SK-N-SH (cell line): ENCODE data around the gene UBE3D. TPM values are rescaled to one million over a fixed set of nuclear protein-coding genes. Genes with fewer than 3 reads are reported as not detected.

ENCODE experiments used
- CTCF ChIA-PET: fragments of 300-600, 350-600 bp; formaldehyde crosslinking; extraction: SDS; loops from one replicate; lab custom pipeline; 2021; lab: Yijun Ruan, JAX
- POLR2A ChIA-PET: fragments of 350-600 bp; sonication (Branson Sonifier 250); formaldehyde crosslinking; extraction: SDS; loops from one replicate; lab custom pipeline; 2020; ENCODE audit warnings: antibody characterized with exemption, inconsistent platforms; lab: Yijun Ruan, JAX
- DNase-seq: peaks from one replicate; pipeline ENCODE4 v3.0.0; 2012
- H2AFZ ChIP-seq: fragments of 200-600 bp; sonication (generic); 2 replicates; pipeline ENCODE4 v1.8.1; 2016; ENCODE audit warnings: antibody characterized with exemption, mild to moderate bottlenecking, low read depth
- H3F3A ChIP-seq: fragments of 200-600 bp; sonication (generic); replicated peaks from 2 replicates; pipeline ENCODE3; 2016; ENCODE audit warnings: antibody characterized with exemption, mild to moderate bottlenecking; ENCODE audit not compliant: insufficient read depth
- H3K27ac ChIP-seq, 2 experiments: fragments of 200-500 bp in 1 of 2; fragments of 200-600 bp in 1 of 2; sonication (Bioruptor generic) in 1 of 2; sonication (generic), shearing (Covaris generic) in 1 of 2; 2 replicates each; pipeline versions ENCODE4 v1.5.1 to v1.6.1; 2014 to 2016; ENCODE audit warnings: low read depth in 2 of 2, inconsistent platforms in 1 of 2, low read length in 1 of 2, mild to moderate bottlenecking in 1 of 2, mixed read lengths in 1 of 2
- H3K27me3 ChIP-seq: fragments of 200-600 bp; sonication (generic), shearing (Covaris generic); 2 replicates; pipeline ENCODE4 v1.6.1; 2016; ENCODE audit warnings: mixed run types; ENCODE audit not compliant: insufficient read depth
- H3K36me3 ChIP-seq, 2 experiments: fragments of 200-500 bp in 1 of 2; fragments of 200-600 bp in 1 of 2; sonication (Bioruptor generic) in 1 of 2; sonication (generic) in 1 of 2; replicated peaks in 1 of 2; 2 replicates each; pipeline versions ENCODE3 to v1.5.1; 2014 to 2016; ENCODE audit warnings: low read length in 1 of 2, mild to moderate bottlenecking in 1 of 2; ENCODE audit not compliant: insufficient read depth in 2 of 2, control insufficient read depth in 1 of 2
- H3K4me1 ChIP-seq, 2 experiments: fragments of 200-500 bp in 1 of 2; fragments of 200-600 bp in 1 of 2; sonication (Bioruptor generic) in 1 of 2; sonication (generic), shearing (Covaris generic) in 1 of 2; 2 replicates each; pipeline versions ENCODE4 v1.5.1 to v1.6.1; 2014 to 2016; ENCODE audit warnings: low read depth in 1 of 2, low read length in 1 of 2, mixed run types in 1 of 2; ENCODE audit not compliant: insufficient read depth in 2 of 2, control insufficient read depth in 1 of 2
- H3K4me2 ChIP-seq: fragments of 200-600 bp; sonication (generic), shearing (Covaris generic); 2 replicates; pipeline ENCODE4 v1.6.1; 2017; ENCODE audit warnings: mixed run types
- H3K4me3 ChIP-seq, 2 experiments: fragments of 200-500 bp in 1 of 2; fragments of 200-600 bp in 1 of 2; sonication (Bioruptor generic) in 1 of 2; sonication (generic), shearing (Covaris generic) in 1 of 2; 2 replicates each; pipeline versions ENCODE4 v1.5.1 to v1.8.1; 2014 to 2016; ENCODE audit warnings: low read depth in 2 of 2, inconsistent platforms in 1 of 2, low read length in 1 of 2, mild to moderate bottlenecking in 1 of 2, mixed read lengths in 1 of 2, moderate library complexity in 1 of 2
- H3K79me2 ChIP-seq: fragments of 200-600 bp; sonication (generic); 2 replicates; pipeline ENCODE4 v1.8.1; 2017; ENCODE audit warnings: mild to moderate bottlenecking; ENCODE audit not compliant: insufficient read depth
- H3K9ac ChIP-seq: fragments of 200-600 bp; sonication (generic); 2 replicates; pipeline ENCODE4 v1.6.1; 2017; ENCODE audit warnings: mixed run types
- H3K9me2 ChIP-seq: fragments of 200-600 bp; sonication (generic); 2 replicates; pipeline ENCODE4 v1.6.1; 2017; ENCODE audit warnings: mixed run types
- H3K9me3 ChIP-seq: fragments of 200-600 bp; sonication (generic); 2 replicates; pipeline ENCODE4 v1.6.1; 2017; ENCODE audit warnings: mixed run types, mild to moderate bottlenecking, moderate library complexity
- H4K20me1 ChIP-seq: fragments of 200-600 bp; sonication (generic); 2 replicates; pipeline ENCODE4 v1.6.1; 2017; ENCODE audit warnings: mild to moderate bottlenecking, mixed run types; ENCODE audit not compliant: insufficient read depth
- GABPA ChIP-seq: IDR thresholded peaks from 2 replicates; pipeline ENCODE4 v1.4.0; 2012; ENCODE audit warnings: low read depth, mild to moderate bottlenecking
- IRF3 ChIP-seq: fragments of 150-350 bp; IDR thresholded peaks from 2 replicates; pipeline ENCODE4 v1.6.1; 2016; ENCODE audit warnings: mild to moderate bottlenecking, low read depth, low read length
- JUND ChIP-seq: IDR thresholded peaks from 2 replicates; pipeline ENCODE4 v1.4.0; 2012
- NRF1 ChIP-seq: IDR thresholded peaks from 2 replicates; pipeline ENCODE4 v1.6.1; 2012; ENCODE audit warnings: low read depth, mild to moderate bottlenecking, low read length
- PBX3 ChIP-seq: IDR thresholded peaks from 2 replicates; pipeline ENCODE4; 2012
- RXRA ChIP-seq: IDR thresholded peaks from 2 replicates; pipeline ENCODE4 v1.4.0; 2012; ENCODE audit warnings: low read depth, mild to moderate bottlenecking, borderline replicate concordance
- SIN3A ChIP-seq: IDR thresholded peaks from 2 replicates; pipeline ENCODE4 v1.6.1; 2012; ENCODE audit warnings: low read depth, mild to moderate bottlenecking, low read length, moderate library complexity, borderline replicate concordance
- USF2 ChIP-seq: fragments of 150-350 bp; IDR thresholded peaks from 2 replicates; pipeline ENCODE4 v1.6.1; 2017; ENCODE audit warnings: antibody characterized with exemption, low read length, low read depth, borderline replicate concordance
- WGBS: methylation state at CpG from one replicate; pipeline ENCODE4 v1.1.6; 2017; ENCODE audit warnings: low lambda C conversion rate; 5-methylcytosine and 5-hydroxymethylcytosine counted together
- polyA plus RNA-seq, 3 experiments: library from polyadenylated mRNA; depleted of rRNA; stranded (reverse); fragments of >200 nt; gene quantifications; 2 replicates each; pipeline ENCODE4 v1.2.3, GENCODE V29; 2012

Gene UBE3D
- polyA plus RNA-seq, 1 of the 3 experiments (the other 2 are of a cell fraction): 3.4 TPM

- no peaks in the 10 kb centered on the region for H3K27me3 ChIP-seq
- no peak for DNase-seq
- ChIA-PET CTCF (interaction anchor here (0.6 kb wide), 1 partner anchor 17 kb away, joined by 3 read pairs; no protein-coding TSS in a partner anchor), POLR2A (no interaction called here)
- H4K20me1 ChIP-seq: no peaks in the 10 kb centered on the region
- no peak overlapping the region for H3K27ac ChIP-seq
- no peaks in the 10 kb centered on the region for H3K9me3 ChIP-seq
- TF ChIP-seq IRF3 (no peak), SIN3A (no peak), JUND (no peak)
- H3K4me3 ChIP-seq: no peak overlapping the region
- no peaks in the 10 kb centered on the region for H3K9me2 ChIP-seq
- H3F3A ChIP-seq: no peaks in the 10 kb centered on the region
- H3K9ac ChIP-seq: no peak overlapping the region
- no peaks in the 10 kb centered on the region for H3K79me2 ChIP-seq
- WGBS: 97% methylated on average over 2 of the region's 2 CpGs
- H3K4me2 ChIP-seq: no peak overlapping the region
- no peak overlapping the region for H2AFZ ChIP-seq
- peaks cover 6 to 14% of the 10 kb centered on the region in 2 experiments; a peak in 3 of 4 replicates for H3K4me1 ChIP-seq
- no peaks in the 10 kb centered on the region for H3K36me3 ChIP-seq
These were observed 163.4 kb downstream of the UBE3D start for GRCh38 chr6:82902290-82902689.

GRCh38 chr6:82894653-82895259 is 170.9 kb downstream of the UBE3D start:
- no peak overlapping the region for H3K4me2 ChIP-seq
- H3F3A ChIP-seq: no peaks in the 10 kb centered on the region
- no peaks in the 10 kb centered on the region for H3K27me3 ChIP-seq
- POLR2A ChIA-PET: no interaction called here
- CTCF ChIA-PET: interaction anchor here (1.6 kb wide), 1 partner anchor 17 kb away, joined by 6 read pairs; no protein-coding TSS in a partner anchor
- H2AFZ ChIP-seq: no peak overlapping the region
- no peak overlapping the region for H3K4me3 ChIP-seq
- H3K9ac ChIP-seq: no peak overlapping the region
- no peaks in the 10 kb centered on the region for H3K9me2 ChIP-seq
- no peak for DNase-seq
- H4K20me1 ChIP-seq: no peaks in the 10 kb centered on the region
- H3K27ac ChIP-seq: no peak overlapping the region
- TF ChIP-seq GABPA (no peak), PBX3 (no peak), RXRA (no peak), USF2 (no peak), NRF1 (no peak)
- no peaks in the 10 kb centered on the region for H3K79me2 ChIP-seq
- H3K4me1 ChIP-seq: no peaks in the 10 kb centered on the region; a peak in 1 of 4 replicates
- no peaks in the 10 kb centered on the region for H3K9me3 ChIP-seq
- peaks cover 0 to 3% of the 10 kb centered on the region in 2 experiments for H3K36me3 ChIP-seq
- 91% methylated on average over 6 of the region's 6 CpGs for WGBS
